Measurements from ENCODE around the gene COPB2. TPM values are rescaled to one million over a fixed set of nuclear protein-coding genes. Genes with fewer than 3 reads are reported as not detected.

COPB2 gene
- polyA plus RNA-seq, 1 of the 3 experiments (the other 2 are of a cell fraction): 69.7 TPM

- H2AFZ ChIP-seq (ENCODE audit: low read depth): no peak overlapping the region
- H4K20me1 ChIP-seq (ENCODE audit: insufficient read depth): no peaks in the 10 kb centered on the region
- CTCF ChIA-PET: no interaction called here
Measured at GRCh38 chr3:139430493-139430892, 41.0 kb upstream of the COPB2 start.

GRCh38 chr3:139427283-139428060 lies 38.0 kb upstream of the COPB2 start:
- no peaks in the 10 kb centered on the region for H4K20me1 ChIP-seq (ENCODE audit: insufficient read depth)
- H2AFZ ChIP-seq (ENCODE audit: low read depth): no peak overlapping the region
- H3K9me3 ChIP-seq: no peaks in the 10 kb centered on the region
- ChIA-PET CTCF (interaction anchor here (0.6 to 5.3 kb wide), 55 partner anchors 8 to 1431 kb away, joined by 3 to 141 read pairs (median 4); partner anchors contain the start of genes CLSTN2, COPB2 and RBP1), POLR2A (interaction anchor here (1.4 kb wide), 1 partner anchor 134 kb away, joined by 6 read pairs; no protein-coding TSS in a partner anchor)
- no peak overlapping the region for H3K4me2 ChIP-seq
- no peaks in the 10 kb centered on the region for H3K27me3 ChIP-seq (ENCODE audit: insufficient read depth)
- no peaks in the 10 kb centered on the region for H3K79me2 ChIP-seq (ENCODE audit: insufficient read depth)
- 45% methylated on average over 7 of the region's 7 CpGs for WGBS (ENCODE audit: low lambda C conversion rate)
- H3K4me3 ChIP-seq (ENCODE audit: low read depth in 2 of 2, low read length in 1 of 2): peak overlapping the region in 1 of 2 experiments; percentile 24; a peak in 1 of 4 replicates
- no peak overlapping the region for H3K9ac ChIP-seq
- no peaks in the 10 kb centered on the region for H3K4me1 ChIP-seq (ENCODE audit: control insufficient read depth in 1 of 2, insufficient read depth in 2 of 2, low read depth in 1 of 2, low read length in 1 of 2)
- H3K36me3 ChIP-seq (replicated peaks in 1 of 2; ENCODE audit: control insufficient read depth in 1 of 2, insufficient read depth in 2 of 2, low read length in 1 of 2): peaks cover 0 to 10% of the 10 kb centered on the region in 2 experiments
- no peaks in the 10 kb centered on the region for H3F3A ChIP-seq (replicated peaks; ENCODE audit: insufficient read depth)
- H3K27ac ChIP-seq (ENCODE audit: low read depth in 2 of 2, low read length in 1 of 2): no peak overlapping the region
- DNase-seq: peak; percentile 69
- no peaks in the 10 kb centered on the region for H3K9me2 ChIP-seq
- TF ChIP-seq NFIC (IDR thresholded peaks at IDR 0.05; ENCODE audit: borderline replicate concordance): no peak
- no peak for TF ChIP-seq FOSL2 (IDR thresholded peaks at IDR 0.05; ENCODE audit: borderline replicate concordance, low read depth)
- no peak for TF ChIP-seq REST (IDR thresholded peaks at IDR 0.05; ENCODE audit: low read depth, low read length)
- TF ChIP-seq PBX3 (IDR thresholded peaks at IDR 0.05): no peak
- peak; percentile 96 for TF ChIP-seq RAD21 (IDR thresholded peaks at IDR 0.05; ENCODE audit: low read length)
- TF ChIP-seq ZBTB33 (IDR thresholded peaks at IDR 0.05; ENCODE audit: borderline replicate concordance, low read depth): no peak
- TF ChIP-seq CHD2 (IDR thresholded peaks at IDR 0.05; ENCODE audit: low read length, partially characterized antibody): peak; percentile 29
- no peak for TF ChIP-seq RXRA (IDR thresholded peaks at IDR 0.05; ENCODE audit: borderline replicate concordance, low read depth)
- peak; percentile 90 for TF ChIP-seq CTCF (IDR thresholded peaks at IDR 0.05)
- TF ChIP-seq NRF1 (IDR thresholded peaks at IDR 0.05; ENCODE audit: low read depth, low read length): no peak

More at GRCh38 chr3:139430493-139430892, 41.0 kb upstream of the COPB2 start:
- TF ChIP-seq FOXM1 (IDR thresholded peaks at IDR 0.05; ENCODE audit: low read depth) (no peak), TEAD4 (IDR thresholded peaks at IDR 0.05; ENCODE audit: borderline replicate concordance, insufficient read depth) (no peak), GABPA (IDR thresholded peaks at IDR 0.05; ENCODE audit: low read depth) (no peak), RFX5 (IDR thresholded peaks at IDR 0.05; ENCODE audit: low read length) (no peak), MXI1 (IDR thresholded peaks at IDR 0.05; ENCODE audit: low read depth, low read length) (no peak), ELF1 (IDR thresholded peaks at IDR 0.05) (no peak), USF1 (IDR thresholded peaks at IDR 0.05; ENCODE audit: borderline replicate concordance, low read depth) (no peak)
- Histone ChIP-seq H3K27ac (ENCODE audit: low read depth in 2 of 2, low read length in 1 of 2) (no peak overlapping the region), H3K4me1 (ENCODE audit: control insufficient read depth in 1 of 2, insufficient read depth in 2 of 2, low read depth in 1 of 2, low read length in 1 of 2) (peaks cover 0 to 2% of the 10 kb centered on the region in 2 experiments; a peak in 1 of 4 replicates), H3K4me3 (ENCODE audit: low read depth in 2 of 2, low read length in 1 of 2) (no peak overlapping the region), H3K36me3 (replicated peaks in 1 of 2; ENCODE audit: control insufficient read depth in 1 of 2, insufficient read depth in 2 of 2, low read length in 1 of 2) (peaks cover 0 to 3% of the 10 kb centered on the region in 2 experiments), H3K4me2 (no peak overlapping the region), H3K9ac (no peak overlapping the region), H3K9me3 (no peaks in the 10 kb centered on the region), H3F3A (replicated peaks; ENCODE audit: insufficient read depth) (no peaks in the 10 kb centered on the region), H3K9me2 (no peaks in the 10 kb centered on the region), H3K79me2 (ENCODE audit: insufficient read depth) (no peaks in the 10 kb centered on the region), H3K27me3 (ENCODE audit: insufficient read depth) (no peaks in the 10 kb centered on the region)
- DNase-seq: no peak
- POLR2A ChIA-PET: no interaction called here

Measured in SK-N-SH (cell line).